Loucy (cell line): ENCODE data around the gene CCDC91.

Source experiments
- H2AFZ ChIP-seq: fragments of 200-600 bp; sonication (generic); 2 replicates; pipeline ENCODE4 v1.6.0; 2016; ENCODE audit warnings: antibody characterized with exemption, mild to moderate bottlenecking, low read length, moderate library complexity
- H3F3A ChIP-seq: fragments of 200-600 bp; 2 replicates; pipeline ENCODE4 v1.6.0; 2016; ENCODE audit warnings: antibody characterized with exemption, low read depth, mild to moderate bottlenecking
- H3K27me3 ChIP-seq: fragments of 200-600 bp; sonication (generic); 2 replicates; pipeline ENCODE4 v1.6.1; 2014; ENCODE audit warnings: low read length, mild to moderate bottlenecking; ENCODE audit not compliant: insufficient read depth, poor library complexity, severe bottlenecking
- H3K36me3 ChIP-seq: fragments of 200-600 bp; sonication (generic); 2 replicates; pipeline ENCODE4 v1.6.1; 2016; ENCODE audit warnings: low read length; ENCODE audit not compliant: insufficient read depth
- H3K4me1 ChIP-seq: fragments of 200-600 bp; sonication (generic); 2 replicates; pipeline ENCODE4 v1.5.1; 2014; ENCODE audit warnings: low read length, mild to moderate bottlenecking; ENCODE audit not compliant: insufficient read depth, poor library complexity, severe bottlenecking
- H3K4me2 ChIP-seq: fragments of 200-600 bp; sonication (generic); 2 replicates; pipeline ENCODE4 v1.6.0; 2014; ENCODE audit warnings: antibody characterized with exemption, low read length, low read depth, mild to moderate bottlenecking; ENCODE audit not compliant: poor library complexity, severe bottlenecking
- H3K4me3 ChIP-seq: fragments of 200-600 bp; sonication (generic); 2 replicates; pipeline ENCODE4 v1.5.1; 2014; ENCODE audit warnings: low read length, mild to moderate bottlenecking, mixed read lengths; ENCODE audit not compliant: poor library complexity, severe bottlenecking
- H3K79me2 ChIP-seq: fragments of 200-600 bp; sonication (generic); 2 replicates; pipeline ENCODE4 v1.6.1; 2014; ENCODE audit warnings: low read length; ENCODE audit not compliant: insufficient read depth
- H3K9ac ChIP-seq: fragments of 200-600 bp; sonication (generic); 2 replicates; pipeline ENCODE4 v1.6.0; 2014; ENCODE audit warnings: mild to moderate bottlenecking, low read depth, low read length, moderate library complexity; ENCODE audit not compliant: poor library complexity, severe bottlenecking
- H3K9me2 ChIP-seq: fragments of 200-600 bp; sonication (generic); replicated peaks from 2 replicates; pipeline ENCODE4 v1.6.1; 2016; ENCODE audit warnings: low read depth, low read length, mixed read lengths
- H3K9me3 ChIP-seq: fragments of 200-600 bp; sonication (generic); 2 replicates; pipeline ENCODE4 v1.6.1; 2014; ENCODE audit warnings: mild to moderate bottlenecking, antibody characterized with exemption, low read length, low read depth; ENCODE audit not compliant: insufficient read depth
- H4K20me1 ChIP-seq: fragments of 200-600 bp; sonication (generic); 2 replicates; pipeline ENCODE4 v1.6.0; 2014; ENCODE audit warnings: antibody characterized with exemption, low read length, mild to moderate bottlenecking; ENCODE audit not compliant: insufficient read depth, poor library complexity, severe bottlenecking
- EZH2phosphoT487 ChIP-seq: fragments of 200-600 bp; IDR thresholded peaks from 2 replicates; pipeline ENCODE4 v1.6.1; 2018; ENCODE audit warnings: antibody characterized with exemption, mild to moderate bottlenecking, moderate library complexity, borderline replicate concordance
- TF ChIP-seq, protein P1 (sequence below): fragments of 200-600 bp; sonication (generic); conservative IDR thresholded peaks from 2 replicates; pipeline ENCODE4 v1.5.1; 2014; ENCODE audit warnings: mild to moderate bottlenecking, antibody characterized with exemption, low read length

The CCDC91 gene

GRCh38 chr12:28367326-28367725 is 177.1 kb downstream of the CCDC91 start:
- peaks cover 62% of the 10 kb centered on the region for H3K36me3 ChIP-seq
- no peak for TF ChIP-seq EZH2phosphoT487
- TF ChIP-seq, protein P1, sequence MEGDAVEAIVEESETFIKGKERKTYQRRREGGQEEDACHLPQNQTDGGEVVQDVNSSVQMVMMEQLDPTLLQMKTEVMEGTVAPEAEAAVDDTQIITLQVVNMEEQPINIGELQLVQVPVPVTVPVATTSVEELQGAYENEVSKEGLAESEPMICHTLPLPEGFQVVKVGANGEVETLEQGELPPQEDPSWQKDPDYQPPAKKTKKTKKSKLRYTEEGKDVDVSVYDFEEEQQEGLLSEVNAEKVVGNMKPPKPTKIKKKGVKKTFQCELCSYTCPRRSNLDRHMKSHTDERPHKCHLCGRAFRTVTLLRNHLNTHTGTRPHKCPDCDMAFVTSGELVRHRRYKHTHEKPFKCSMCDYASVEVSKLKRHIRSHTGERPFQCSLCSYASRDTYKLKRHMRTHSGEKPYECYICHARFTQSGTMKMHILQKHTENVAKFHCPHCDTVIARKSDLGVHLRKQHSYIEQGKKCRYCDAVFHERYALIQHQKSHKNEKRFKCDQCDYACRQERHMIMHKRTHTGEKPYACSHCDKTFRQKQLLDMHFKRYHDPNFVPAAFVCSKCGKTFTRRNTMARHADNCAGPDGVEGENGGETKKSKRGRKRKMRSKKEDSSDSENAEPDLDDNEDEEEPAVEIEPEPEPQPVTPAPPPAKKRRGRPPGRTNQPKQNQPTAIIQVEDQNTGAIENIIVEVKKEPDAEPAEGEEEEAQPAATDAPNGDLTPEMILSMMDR = no peak
- H4K20me1 ChIP-seq = no peaks in the 10 kb centered on the region
- peaks cover 53% of the 10 kb centered on the region for H3K9me3 ChIP-seq
- H3K4me1 ChIP-seq = no peaks in the 10 kb centered on the region
- H3K4me3 ChIP-seq = no peak overlapping the region
- no peak overlapping the region for H3K9ac ChIP-seq
- no peaks in the 10 kb centered on the region for H3K79me2 ChIP-seq
- H3F3A ChIP-seq = no peaks in the 10 kb centered on the region
- H2AFZ ChIP-seq = no peak overlapping the region
- no peaks in the 10 kb centered on the region for H3K9me2 ChIP-seq
- no peak overlapping the region for H3K4me2 ChIP-seq
- no peaks in the 10 kb centered on the region for H3K27me3 ChIP-seq

- Histone ChIP-seq H4K20me1 (no peaks in the 10 kb centered on the region), H3K9ac (no peak overlapping the region), H3K27me3 (no peaks in the 10 kb centered on the region), H3K4me3 (no peak overlapping the region), H3K36me3 (peaks cover 62% of the 10 kb centered on the region), H3K9me3 (peaks cover 54% of the 10 kb centered on the region), H3K79me2 (no peaks in the 10 kb centered on the region), H3K4me1 (no peaks in the 10 kb centered on the region), H3F3A (no peaks in the 10 kb centered on the region), H2AFZ (no peak overlapping the region), H3K4me2 (no peak overlapping the region), H3K9me2 (no peaks in the 10 kb centered on the region)
- TF ChIP-seq EZH2phosphoT487 = no peak
- TF ChIP-seq, protein P1 = no peak
Measured at GRCh38 chr12:28367993-28368392, 177.7 kb downstream of the CCDC91 start.

GRCh38 chr12:28369483-28369882 is 179.2 kb downstream of the CCDC91 start:
- Histone ChIP-seq H3K4me1 (no peaks in the 10 kb centered on the region), H3K4me2 (no peak overlapping the region), H3K9me3 (peaks cover 54% of the 10 kb centered on the region), H3F3A (no peaks in the 10 kb centered on the region), H3K9ac (no peak overlapping the region), H2AFZ (no peak overlapping the region), H3K27me3 (no peaks in the 10 kb centered on the region), H3K9me2 (no peaks in the 10 kb centered on the region), H3K79me2 (no peaks in the 10 kb centered on the region), H4K20me1 (no peaks in the 10 kb centered on the region), H3K36me3 (peaks cover 62% of the 10 kb centered on the region), H3K4me3 (no peak overlapping the region)
- TF ChIP-seq EZH2phosphoT487 = no peak
- TF ChIP-seq, protein P1 = no peak
